Neural cell (in vitro differentiated cells): ENCODE measurements around the gene RASAL3. TPM values are rescaled to one million over a fixed set of nuclear protein-coding genes. Genes with fewer than 3 reads are reported as not detected.
"Not testable (repeated sequence)": the region's sequence is repeated elsewhere in the genome, so short reads cannot be mapped to it uniquely, and the experiment has no call there.

Experiments
- H2AFZ ChIP-seq: fragments of 200-600, 300-800 bp; sonication (generic), shearing (Covaris generic); 2 replicates; pipeline ENCODE4 v1.6.0; 2014; ENCODE audit warnings: low read depth, mild to moderate bottlenecking, antibody characterized with exemption, low read length, moderate library complexity
- H3F3A ChIP-seq: fragments of 200-600 bp; shearing (Covaris generic); 2 replicates; pipeline ENCODE4 v1.6.1; 2016; ENCODE audit warnings: mild to moderate bottlenecking, moderate library complexity, mixed read lengths, antibody characterized with exemption, low read length; ENCODE audit not compliant: insufficient read depth, poor library complexity, severe bottlenecking
- H3K27ac ChIP-seq: fragments of 200-600, 300-800 bp; sonication (generic), shearing (Covaris generic); 2 replicates; pipeline ENCODE4 v1.5.1; 2014; ENCODE audit warnings: mild to moderate bottlenecking, low read length, moderate library complexity
- H3K27me3 ChIP-seq: fragments of 300-800, 200-600 bp; sonication (generic), shearing (Covaris generic); 2 replicates; pipeline ENCODE4 v1.6.0; 2014; ENCODE audit warnings: mild to moderate bottlenecking, low read depth, low read length, moderate library complexity; ENCODE audit not compliant: insufficient read depth
- H3K36me3 ChIP-seq: fragments of 300-800, 200-600 bp; sonication (generic), shearing (Covaris generic); 2 replicates; pipeline ENCODE4 v1.5.1; 2014; ENCODE audit warnings: mild to moderate bottlenecking, antibody characterized with exemption, low read length, moderate library complexity; ENCODE audit not compliant: insufficient read depth
- H3K4me2 ChIP-seq: fragments of 300-800, 200-600 bp; sonication (generic), shearing (Covaris generic); 2 replicates; pipeline ENCODE4 v1.6.0; 2014; ENCODE audit warnings: mild to moderate bottlenecking, low read length
- H3K4me3 ChIP-seq: fragments of 300-800, 200-600 bp; sonication (generic), shearing (Covaris generic); 2 replicates; pipeline ENCODE4 v1.5.1; 2014; ENCODE audit warnings: mild to moderate bottlenecking, low read length, moderate library complexity
- H3K79me2 ChIP-seq: fragments of 200-600 bp; shearing (Covaris generic); replicated peaks from 2 replicates; pipeline ENCODE4 v1.6.0; 2014; ENCODE audit warnings: mild to moderate bottlenecking, low read length, moderate library complexity; ENCODE audit not compliant: insufficient read depth
- H3K9ac ChIP-seq: fragments of 300-800, 200-600 bp; sonication (generic), shearing (Covaris generic); 2 replicates; pipeline ENCODE4 v1.6.1; 2016; ENCODE audit warnings: mild to moderate bottlenecking, low read length, mixed read lengths
- H3K9me2 ChIP-seq: fragments of 200-600 bp; shearing (Covaris generic); 2 replicates; pipeline ENCODE4 v1.6.1; 2016; ENCODE audit warnings: mild to moderate bottlenecking, low read length, mixed read lengths; ENCODE audit not compliant: insufficient read depth
- H3K9me3 ChIP-seq: fragments of 200-600, 300-800 bp; sonication (generic), shearing (Covaris generic); 2 replicates; pipeline ENCODE4 v1.6.1; 2016; ENCODE audit warnings: mild to moderate bottlenecking, mixed run types, low read length, moderate library complexity, mixed read lengths
- H4K20me1 ChIP-seq: fragments of 200-600 bp; shearing (Covaris generic); 2 replicates; pipeline ENCODE4 v1.6.1; 2016; ENCODE audit warnings: mild to moderate bottlenecking, mixed run types; ENCODE audit not compliant: insufficient read depth
- CTCF ChIP-seq: fragments of 450-650 bp; IDR thresholded peaks from 2 replicates; pipeline ENCODE4 v1.5.1; 2014; ENCODE audit warnings: antibody characterized with exemption, mild to moderate bottlenecking, moderate library complexity; ENCODE audit not compliant: poor library complexity, severe bottlenecking
- EP300 ChIP-seq: fragments of 450-650 bp; conservative IDR thresholded peaks from 2 replicates; pipeline ENCODE4 v1.6.1; 2014; ENCODE audit warnings: antibody characterized with exemption, mild to moderate bottlenecking, moderate library complexity; ENCODE audit not compliant: poor library complexity, severe bottlenecking
- EZH2 ChIP-seq: fragments of 200-600, 300-800 bp; shearing (Covaris generic), sonication (generic); IDR thresholded peaks from 2 replicates; pipeline ENCODE4 v1.6.1; 2014; ENCODE audit warnings: antibody characterized with exemption, low read length, borderline replicate concordance, mild to moderate bottlenecking; ENCODE audit not compliant: insufficient read depth, poor library complexity, severe bottlenecking
- MXI1 ChIP-seq: fragments of 450-650 bp; conservative IDR thresholded peaks from 2 replicates; pipeline ENCODE4 v1.6.1; 2014; ENCODE audit warnings: antibody characterized with exemption, mild to moderate bottlenecking; ENCODE audit not compliant: poor library complexity, severe bottlenecking
- POLR2AphosphoS5 ChIP-seq: IDR thresholded peaks from 2 replicates; pipeline ENCODE4 v1.6.1; 2012
- RAD21 ChIP-seq: fragments of 450-650 bp; conservative IDR thresholded peaks from 2 replicates; pipeline ENCODE4 v1.6.1; 2014; ENCODE audit warnings: antibody characterized with exemption, mild to moderate bottlenecking, moderate library complexity
- SMC3 ChIP-seq: fragments of 450-650 bp; conservative IDR thresholded peaks from 2 replicates; pipeline ENCODE4 v1.6.1; 2014; ENCODE audit warnings: antibody characterized with exemption, mild to moderate bottlenecking, moderate library complexity; ENCODE audit not compliant: poor library complexity
- TAF1 ChIP-seq: IDR thresholded peaks from 2 replicates; pipeline ENCODE4 v1.6.1; 2012; ENCODE audit warnings: low read depth
- polyA plus RNA-seq: library from polyadenylated mRNA; depleted of rRNA; stranded (reverse); fragments of >200 nt; gene quantifications from 2 replicates; pipeline ENCODE4 v1.2.3, GENCODE V29; 2014
- TF ChIP-seq, protein P1 (sequence below): IDR thresholded peaks from 2 replicates; pipeline ENCODE4 v1.6.1; 2012; ENCODE audit warnings: borderline replicate concordance

RASAL3 gene
- polyA plus RNA-seq, 1 donor from 2014 or later: 1.1 TPM

- H3K27ac ChIP-seq: no peak overlapping the region
- H3K36me3 ChIP-seq: no peaks in the 10 kb centered on the region
- no peaks in the 10 kb centered on the region for H3F3A ChIP-seq
- H3K79me2 ChIP-seq: no peaks in the 10 kb centered on the region
- TF ChIP-seq EP300 (no peak), TAF1 (no peak), RAD21 (no peak), EZH2 (no peak), SMC3 (no peak), POLR2AphosphoS5 (no peak), CTCF (no peak), MXI1 (no peak)
- TF ChIP-seq, protein P1, sequence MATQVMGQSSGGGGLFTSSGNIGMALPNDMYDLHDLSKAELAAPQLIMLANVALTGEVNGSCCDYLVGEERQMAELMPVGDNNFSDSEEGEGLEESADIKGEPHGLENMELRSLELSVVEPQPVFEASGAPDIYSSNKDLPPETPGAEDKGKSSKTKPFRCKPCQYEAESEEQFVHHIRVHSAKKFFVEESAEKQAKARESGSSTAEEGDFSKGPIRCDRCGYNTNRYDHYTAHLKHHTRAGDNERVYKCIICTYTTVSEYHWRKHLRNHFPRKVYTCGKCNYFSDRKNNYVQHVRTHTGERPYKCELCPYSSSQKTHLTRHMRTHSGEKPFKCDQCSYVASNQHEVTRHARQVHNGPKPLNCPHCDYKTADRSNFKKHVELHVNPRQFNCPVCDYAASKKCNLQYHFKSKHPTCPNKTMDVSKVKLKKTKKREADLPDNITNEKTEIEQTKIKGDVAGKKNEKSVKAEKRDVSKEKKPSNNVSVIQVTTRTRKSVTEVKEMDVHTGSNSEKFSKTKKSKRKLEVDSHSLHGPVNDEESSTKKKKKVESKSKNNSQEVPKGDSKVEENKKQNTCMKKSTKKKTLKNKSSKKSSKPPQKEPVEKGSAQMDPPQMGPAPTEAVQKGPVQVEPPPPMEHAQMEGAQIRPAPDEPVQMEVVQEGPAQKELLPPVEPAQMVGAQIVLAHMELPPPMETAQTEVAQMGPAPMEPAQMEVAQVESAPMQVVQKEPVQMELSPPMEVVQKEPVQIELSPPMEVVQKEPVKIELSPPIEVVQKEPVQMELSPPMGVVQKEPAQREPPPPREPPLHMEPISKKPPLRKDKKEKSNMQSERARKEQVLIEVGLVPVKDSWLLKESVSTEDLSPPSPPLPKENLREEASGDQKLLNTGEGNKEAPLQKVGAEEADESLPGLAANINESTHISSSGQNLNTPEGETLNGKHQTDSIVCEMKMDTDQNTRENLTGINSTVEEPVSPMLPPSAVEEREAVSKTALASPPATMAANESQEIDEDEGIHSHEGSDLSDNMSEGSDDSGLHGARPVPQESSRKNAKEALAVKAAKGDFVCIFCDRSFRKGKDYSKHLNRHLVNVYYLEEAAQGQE: no peak
- H4K20me1 ChIP-seq: no peaks in the 10 kb centered on the region
- H3K9me3 ChIP-seq: no peaks in the 10 kb centered on the region
- H3K9me2 ChIP-seq: no peaks in the 10 kb centered on the region
- no peaks in the 10 kb centered on the region for H3K27me3 ChIP-seq
- H3K4me2 ChIP-seq: no peak overlapping the region
- H3K9ac ChIP-seq: no peak overlapping the region
- no peak overlapping the region for H2AFZ ChIP-seq
- no peak overlapping the region for H3K4me3 ChIP-seq
These were observed 24.3 kb upstream of the RASAL3 start for GRCh38 chr19:15488489-15489226.

DNA sequence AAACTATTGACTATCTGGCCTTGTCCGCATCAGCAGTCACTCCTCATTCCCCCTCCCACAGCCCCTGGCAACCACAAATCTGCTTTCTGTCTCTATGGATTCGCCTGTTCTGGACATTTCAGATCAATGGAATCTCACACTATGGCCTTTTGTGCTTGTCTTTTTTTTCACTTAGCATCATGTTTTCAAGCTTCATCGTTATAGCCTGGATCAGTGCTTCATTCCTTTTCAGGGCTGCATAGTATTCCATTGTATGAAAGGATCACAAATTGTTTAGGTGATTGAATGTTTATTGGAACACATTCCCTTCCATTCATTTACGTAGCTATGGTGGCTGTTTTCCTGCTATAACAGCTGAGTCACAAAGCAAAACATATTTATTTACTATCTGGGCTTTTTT is 22.7 kb upstream of the RASAL3 start:
- TF ChIP-seq MXI1 (no peak), EP300 (no peak), RAD21 (no peak), CTCF (no peak), SMC3 (no peak), POLR2AphosphoS5 (no peak), EZH2 (no peak), TAF1 (no peak)
- TF ChIP-seq, protein P1: no peak
- Histone ChIP-seq H2AFZ (no peak overlapping the region), H4K20me1 (no peaks in the 10 kb centered on the region), H3F3A (no peaks in the 10 kb centered on the region), H3K27ac (no peak overlapping the region), H3K79me2 (no peaks in the 10 kb centered on the region), H3K36me3 (no peaks in the 10 kb centered on the region), H3K27me3 (no peaks in the 10 kb centered on the region), H3K9me2 (no peaks in the 10 kb centered on the region), H3K9ac (no peak overlapping the region), H3K9me3 (no peaks in the 10 kb centered on the region), H3K4me3 (no peak overlapping the region), H3K4me2 (no peak overlapping the region)

DNA sequence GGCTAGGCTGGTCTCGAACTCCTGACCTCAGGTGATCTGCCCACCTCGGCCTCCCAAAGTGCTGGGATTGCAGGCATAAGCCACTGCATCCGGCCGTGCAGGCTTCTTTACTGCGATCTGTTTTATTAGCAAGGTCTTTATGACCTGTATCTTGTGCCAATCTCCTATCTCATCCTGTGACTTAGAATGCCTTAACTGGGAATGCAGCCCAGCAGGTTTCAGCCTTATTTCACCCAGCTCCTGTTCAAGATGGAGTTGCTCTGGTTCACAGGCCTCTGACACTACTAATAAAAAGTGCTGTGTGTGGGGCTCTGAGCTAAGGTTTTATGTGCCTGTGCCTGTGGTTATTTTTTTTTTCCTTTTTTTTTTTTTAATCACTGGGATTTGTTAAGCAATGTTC is 21.4 kb upstream of the RASAL3 start:
- H3K4me3 ChIP-seq, H4K20me1 ChIP-seq, H3K9me3 ChIP-seq, H3K36me3 ChIP-seq, H3F3A ChIP-seq, H3K9me2 ChIP-seq, H3K9ac ChIP-seq, H3K27ac ChIP-seq, H3K79me2 ChIP-seq, H2AFZ ChIP-seq, H3K27me3 ChIP-seq, H3K4me2 ChIP-seq: not testable (repeated sequence)
